NB4 (cell line): Measurements from ENCODE around the gene UTRN.

Source experiments
- DNase-seq: peaks from one replicate; pipeline ENCODE4 v3.0.0; 2010; ENCODE audit warnings: low read depth
- H3K4me3 ChIP-seq: one replicate; pipeline ENCODE4 v1.5.1; 2011; ENCODE audit warnings: mild to moderate bottlenecking, low read depth, low read length, moderate library complexity
- CTCF ChIP-seq: IDR thresholded peaks from one replicate; pipeline ENCODE4 v1.5.1; 2012; ENCODE audit warnings: low read depth, low read length
- MAX ChIP-seq: IDR thresholded peaks from 2 replicates; pipeline ENCODE4 v1.6.1; 2011; ENCODE audit warnings: low read depth, low read length
- MYC ChIP-seq: IDR thresholded peaks from 2 replicates; pipeline ENCODE4 v1.6.1; 2011; ENCODE audit warnings: low read depth, low read length
- POLR2A ChIP-seq: IDR thresholded peaks from 2 replicates; pipeline ENCODE4 v1.6.1; 2011; ENCODE audit warnings: mild to moderate bottlenecking; ENCODE audit not compliant: insufficient read length; ENCODE audit errors: extremely low read depth

Gene UTRN

GRCh38 chr6:144310765-144311164 is 25.6 kb downstream of the UTRN start:
- no peak overlapping the region for H3K4me3 ChIP-seq
- no peak for DNase-seq
- TF ChIP-seq MYC = no peak
- TF ChIP-seq POLR2A = no peak
- TF ChIP-seq CTCF = no peak
- TF ChIP-seq MAX = no peak

GRCh38 chr6:144311361-144311760 is 26.2 kb downstream of the UTRN start:
- TF ChIP-seq POLR2A (no peak), MAX (no peak), CTCF (no peak), MYC (no peak)
- peak; percentile 35 for DNase-seq
- no peak overlapping the region for H3K4me3 ChIP-seq

- TF ChIP-seq MYC (no peak), MAX (no peak), CTCF (no peak), POLR2A (no peak)
- H3K4me3 ChIP-seq = no peak overlapping the region
- no peak for DNase-seq
These were observed 28.9 kb downstream of the UTRN start for GRCh38 chr6:144314003-144314485.

- TF ChIP-seq MAX (no peak), MYC (no peak), CTCF (no peak), POLR2A (no peak)
- no peak overlapping the region for H3K4me3 ChIP-seq
- DNase-seq = no peak
These were observed 29.4 kb downstream of the UTRN start for GRCh38 chr6:144314562-144314961.

GRCh38 chr6:144315226-144315980 is 30.3 kb downstream of the UTRN start:
- DNase-seq = no peak
- no peak overlapping the region for H3K4me3 ChIP-seq

More at GRCh38 chr6:144315226-144315980, 30.3 kb downstream of the UTRN start:
- TF ChIP-seq MAX (no peak), POLR2A (no peak), MYC (no peak), CTCF (no peak)
